Measurements from ENCODE around the gene LAMA3. TPM values are rescaled to one million over a fixed set of nuclear protein-coding genes. Genes with fewer than 3 reads are reported as not detected.

LAMA3 gene
- total and polyA plus RNA-seq, 10 of the 15 experiments (the other 5 are each of a cell fraction or from before 2014, with no cell fraction given), result 0.37 to 6.5 (median 5.4) TPM

- BruUV-seq (replicated peaks), result no TSS peak
- no peak overlapping the region for H3K9ac ChIP-seq (ENCODE audit: control insufficient read depth, insufficient read depth, low read length)
- H3K27ac ChIP-seq (ENCODE audit: control insufficient read depth, insufficient read depth), result no peak overlapping the region
- ChIA-PET SMC1A (ENCODE audit: uncharacterized antibody, unreplicated experiment) (interaction anchor here (0.8 to 2.7 kb wide), 6 partner anchors 10 to 523 kb away, joined by 3 to 11 read pairs (median 6); no protein-coding TSS in a partner anchor), RAD21 (ENCODE audit: unreplicated experiment) (interaction anchor here (1.4 to 2.1 kb wide), 2 partner anchors 20 to 36 kb away, joined by 3 to 5 read pairs; no protein-coding TSS in a partner anchor), CTCF (interaction anchor here (1.2 kb wide), 1 partner anchor 51 kb away, joined by 3 read pairs; no protein-coding TSS in a partner anchor), POLR2A (interaction anchor here (2.5 kb wide), 1 partner anchor 11 kb away, joined by 7 read pairs; no protein-coding TSS in a partner anchor)
- no peak overlapping the region for H3K4me2 ChIP-seq (ENCODE audit: control insufficient read depth, insufficient read depth)
- H3K27me3 ChIP-seq (replicated peaks in 1 of 2; ENCODE audit: control insufficient read depth in 2 of 2, insufficient read depth in 2 of 2, low read length in 1 of 2), result no peaks in the 10 kb centered on the region
- ATAC-seq, result no peak
- no peaks in the 10 kb centered on the region for H4K20me1 ChIP-seq (ENCODE audit: control insufficient read depth, insufficient read depth)
- H3K4me1 ChIP-seq (ENCODE audit: control insufficient read depth, insufficient read depth, low read length), result peaks cover 37% of the 10 kb centered on the region
- intact Hi-C loops (cut with micrococcal nuclease; ENCODE audit: unreplicated experiment), result loop anchor here (2.0 kb wide), 1 partner anchor 39 kb away; no protein-coding TSS in a partner anchor
- WGBS (ENCODE audit: insufficient coverage, insufficient replicate concordance, low lambda C conversion rate, missing lambda C conversion rate), result 85% methylated on average over 6 of the region's 6 CpGs
- H3K4me3 ChIP-seq, result no peak overlapping the region
- H3K79me2 ChIP-seq (ENCODE audit: control insufficient read depth, insufficient read depth, low read length), result no peaks in the 10 kb centered on the region
- TF ChIP-seq POLR2AphosphoS2 (IDR thresholded peaks at IDR 0.05; ENCODE audit: low read depth, low read length) (no peak), BCLAF1 (IDR thresholded peaks at IDR 0.05) (no peak), GATAD2B (conservative IDR thresholded peaks at IDR 0.05; ENCODE audit: low read depth) (no peak), RBBP5 (conservative IDR thresholded peaks at IDR 0.05) (no peak), USF1 (IDR thresholded peaks at IDR 0.05; ENCODE audit: borderline replicate concordance, extremely low read length, insufficient read depth, low read depth, low read length) (no peak), TCF12 (IDR thresholded peaks at IDR 0.05; ENCODE audit: low read depth, low read length) (no peak), KDM1A (IDR thresholded peaks at IDR 0.05; ENCODE audit: borderline replicate concordance) (no peak), CUX1 (IDR thresholded peaks at IDR 0.05; ENCODE audit: insufficient replicate concordance, low read depth, low read length) (no peak)
- in situ Hi-C loops (cut with MboI), result loop anchor here (5.0 kb wide), 1 partner anchor 143 kb away; no protein-coding TSS in a partner anchor
- DNase-seq (ENCODE audit: low read depth, low spot score), result no peak
- no peaks in the 10 kb centered on the region for H3K9me3 ChIP-seq (replicated peaks; ENCODE audit: control insufficient read depth, insufficient read depth, low read length)
- FAIRE-seq, result no peak
- H3K36me3 ChIP-seq (ENCODE audit: control insufficient read depth in 2 of 2, insufficient read depth in 2 of 2, low read length in 1 of 2), result no peaks in the 10 kb centered on the region
- no peak overlapping the region for H2AFZ ChIP-seq (ENCODE audit: control insufficient read depth, low read depth, low read length)
These were observed 280.4 kb downstream of the LAMA3 start for GRCh38 chr18:23969664-23970063.

All from GM12878 (cell line).